Measurements from ENCODE around the gene CRIM1.
"Not testable (repeated sequence)": the region's sequence is repeated elsewhere in the genome, so short reads cannot be mapped to it uniquely, and the experiment has no call there.

CRIM1 gene

DNA sequence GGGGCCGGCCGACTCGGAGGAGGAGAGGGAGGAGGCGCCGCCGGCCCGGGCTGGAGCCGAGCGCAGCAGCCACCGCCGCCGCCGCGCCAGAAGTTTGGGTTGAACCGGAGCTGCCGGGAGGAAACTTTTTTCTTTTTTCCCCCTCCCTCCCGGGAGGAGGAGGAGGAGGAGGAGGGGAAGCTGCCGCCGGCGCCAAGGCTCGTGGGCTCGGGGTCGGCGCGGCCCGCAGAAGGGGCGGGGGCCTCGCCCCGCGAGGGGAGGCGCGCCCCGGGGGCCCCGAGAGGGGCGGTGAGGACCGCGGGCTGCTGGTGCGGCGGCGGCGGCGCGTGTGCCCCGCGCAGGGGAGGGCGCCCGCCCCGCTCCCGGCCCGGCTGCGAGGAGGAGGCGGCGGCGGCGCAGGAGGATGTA is 316 bp downstream of the CRIM1 start:
- no peak for DNase-seq

DNA sequence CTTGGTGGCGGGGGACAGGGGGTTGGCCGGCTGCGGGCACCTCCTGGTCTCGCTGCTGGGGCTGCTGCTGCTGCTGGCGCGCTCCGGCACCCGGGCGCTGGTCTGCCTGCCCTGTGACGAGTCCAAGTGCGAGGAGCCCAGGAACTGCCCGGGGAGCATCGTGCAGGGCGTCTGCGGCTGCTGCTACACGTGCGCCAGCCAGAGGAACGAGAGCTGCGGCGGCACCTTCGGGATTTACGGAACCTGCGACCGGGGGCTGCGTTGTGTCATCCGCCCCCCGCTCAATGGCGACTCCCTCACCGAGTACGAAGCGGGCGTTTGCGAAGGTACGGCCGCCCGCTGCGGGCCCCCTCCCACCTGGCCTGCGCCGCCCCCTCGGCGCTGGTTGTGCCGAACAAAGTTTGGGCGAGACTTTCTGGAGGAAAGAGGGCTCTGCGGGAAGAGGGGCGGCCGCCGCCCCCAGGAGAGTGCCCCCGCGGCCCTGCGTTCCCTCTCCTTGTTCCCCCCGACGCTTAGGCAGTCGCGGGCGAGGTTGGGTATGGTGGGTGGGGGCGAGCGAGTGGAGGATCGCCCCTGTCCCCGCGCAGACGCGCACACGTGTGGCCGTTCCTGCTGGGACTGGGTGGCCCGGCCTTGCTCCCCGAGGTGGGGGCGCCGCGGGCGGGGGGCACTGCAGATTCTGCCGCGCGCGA is 866 bp downstream of the CRIM1 start:
- DNase-seq = peak in 1 of 2 experiments; percentile 19

- DNase-seq = no peak
Observed at GRCh38 chr2:36356990-36357846, 1.6 kb downstream of the CRIM1 start.

GRCh38 chr2:36357847-36358659 is 2.5 kb downstream of the CRIM1 start:
- no peak for DNase-seq

DNA sequence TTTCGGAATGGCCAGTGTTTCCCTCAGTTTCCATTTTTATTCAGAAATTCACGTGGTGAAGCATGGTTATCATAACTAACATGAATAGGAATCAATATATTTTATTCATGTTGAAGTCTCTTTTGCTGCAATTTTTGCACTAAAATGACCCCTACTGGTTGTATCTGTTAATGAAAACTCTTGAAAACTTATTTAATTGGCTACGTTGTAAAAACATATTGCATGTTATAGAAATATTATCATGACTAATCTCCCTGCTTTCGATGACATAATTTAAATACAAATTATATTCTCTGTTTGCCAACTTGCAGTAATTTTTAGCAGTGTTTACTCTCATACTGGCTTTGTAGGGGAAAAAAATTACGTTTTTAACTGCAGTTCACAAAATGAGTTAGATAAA is 3.5 kb downstream of the CRIM1 start:
- no peak for DNase-seq

DNA sequence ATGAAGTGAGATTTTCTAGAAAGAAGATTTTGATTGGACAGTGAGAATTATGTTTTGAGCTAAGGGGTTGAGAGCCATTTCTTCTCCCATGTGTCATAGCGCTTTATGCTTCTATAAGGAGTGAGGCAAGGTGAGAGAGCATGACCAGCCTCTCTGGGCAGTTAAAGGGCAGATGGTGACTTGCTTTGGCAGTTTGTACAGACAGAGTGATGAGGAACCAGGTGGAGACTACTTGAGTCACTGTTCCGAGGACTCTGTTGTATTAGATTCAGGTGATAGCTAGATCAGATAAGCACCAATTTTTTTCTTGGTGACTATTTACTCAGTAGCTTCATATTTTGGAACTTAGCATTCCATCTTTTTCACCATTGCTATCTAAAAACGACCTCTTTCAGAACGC is 4.5 kb downstream of the CRIM1 start:
- no peak for DNase-seq

DNA sequence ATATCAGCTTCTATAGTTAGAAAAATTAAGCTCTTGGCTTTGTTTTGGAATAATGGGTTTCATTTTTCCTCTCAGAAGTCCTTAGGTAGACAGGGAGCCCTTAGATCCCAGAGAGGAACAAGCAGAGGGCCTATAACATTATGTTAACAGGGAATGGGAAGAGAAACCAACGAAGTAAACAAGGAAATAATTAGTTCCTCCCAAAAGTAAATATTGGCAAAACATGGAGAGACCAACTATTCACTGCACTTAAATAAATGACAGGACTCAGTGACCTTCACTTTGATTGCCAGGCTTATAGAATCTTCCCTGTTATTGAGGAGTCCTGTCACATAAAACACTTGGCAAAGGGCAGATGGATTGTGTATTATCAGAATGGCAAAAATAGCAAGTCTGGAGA is 5.3 kb downstream of the CRIM1 start:
- no peak for DNase-seq

GRCh38 chr2:36361396-36361795 is 5.8 kb downstream of the CRIM1 start:
- no peak for DNase-seq

- no peak for DNase-seq
Observed at GRCh38 chr2:36362291-36362690, 6.7 kb downstream of the CRIM1 start.

DNA sequence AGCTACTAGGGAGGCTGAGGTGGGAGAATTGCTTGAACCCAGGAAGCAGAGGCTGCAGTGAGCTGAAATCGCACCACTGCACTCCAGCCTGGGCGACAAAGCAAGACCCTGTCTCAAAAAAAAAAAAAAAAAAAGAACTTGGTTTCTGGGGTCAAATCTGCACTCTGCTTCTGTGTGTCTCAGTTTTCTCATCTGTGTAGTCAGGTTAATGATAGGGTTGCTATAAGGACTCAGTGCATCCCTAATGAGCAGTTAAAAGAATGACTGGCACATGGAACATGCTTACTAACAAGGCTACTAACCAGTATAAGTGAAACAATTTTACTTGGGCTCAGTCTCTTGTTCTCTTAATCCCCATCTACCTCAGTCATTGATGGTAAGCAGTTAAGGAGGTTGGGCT is 7.5 kb downstream of the CRIM1 start:
- DNase-seq = not testable (repeated sequence)

GRCh38 chr2:36366491-36367120 is 11.0 kb downstream of the CRIM1 start:
- DNase-seq = no peak

DNA sequence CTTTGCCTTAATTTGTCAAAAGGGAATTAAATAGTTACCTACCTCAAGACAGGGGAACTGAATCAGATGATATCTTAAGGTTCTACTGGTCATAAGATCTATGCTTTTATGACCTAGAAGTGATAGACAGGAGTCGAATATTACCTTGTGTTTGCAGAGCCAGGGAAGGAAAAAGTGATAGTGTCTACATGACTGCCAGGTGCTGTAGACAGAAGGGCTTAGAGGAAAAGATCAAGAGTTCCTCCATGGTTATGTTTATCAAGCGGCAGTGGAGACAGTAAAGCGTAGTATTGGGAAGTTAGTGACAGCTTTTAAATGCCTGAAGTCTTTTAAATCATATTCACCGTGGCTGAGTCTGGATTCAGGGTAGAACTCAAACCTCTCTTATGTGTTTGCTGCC is 11.9 kb downstream of the CRIM1 start:
- no peak for DNase-seq

DNA sequence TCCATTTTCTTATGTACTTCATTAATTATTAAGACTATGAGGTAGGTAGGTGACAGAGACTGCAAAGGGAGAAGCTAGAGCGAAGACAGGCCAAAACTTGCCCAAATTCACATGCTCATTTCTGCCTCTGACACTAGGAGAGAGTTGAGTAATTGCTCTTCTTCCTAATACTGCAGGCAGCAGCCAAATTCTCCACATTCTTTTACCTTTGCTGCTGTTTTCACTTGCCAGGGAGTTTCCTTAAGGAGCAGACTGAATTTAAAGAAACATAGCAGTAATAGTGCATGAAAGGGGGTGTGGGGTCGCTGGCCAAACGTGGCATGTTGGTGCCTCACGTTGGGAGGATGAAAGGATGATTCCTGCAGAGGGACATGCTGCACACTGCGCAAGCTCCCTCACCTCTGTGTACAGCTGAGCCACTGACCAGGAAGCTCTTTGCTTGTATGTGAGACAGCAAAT is 12.3 kb downstream of the CRIM1 start:
- no peak for DNase-seq

- DNase-seq = no peak
Observed at GRCh38 chr2:36368438-36368837, 12.9 kb downstream of the CRIM1 start.

DNA sequence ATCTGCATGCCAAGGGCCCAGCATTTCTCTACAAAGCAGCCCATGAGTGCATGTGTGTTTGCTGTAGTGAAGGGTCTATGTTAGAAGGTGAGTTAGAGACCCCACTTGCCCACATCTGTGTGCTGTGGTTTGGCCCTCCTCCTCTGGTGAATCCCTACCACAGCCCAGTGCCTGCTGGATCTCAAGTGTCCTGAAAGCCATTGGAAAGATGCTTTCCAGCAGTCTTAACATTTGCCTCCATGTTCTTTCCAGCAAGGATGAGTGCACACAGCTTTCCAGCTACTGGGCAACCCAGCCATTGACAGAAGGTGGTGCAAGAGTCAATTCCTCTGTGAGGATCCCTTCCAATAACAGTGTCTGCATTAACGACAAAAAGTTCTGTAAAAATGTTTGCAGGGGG is 13.6 kb downstream of the CRIM1 start:
- no peak for DNase-seq

DNA sequence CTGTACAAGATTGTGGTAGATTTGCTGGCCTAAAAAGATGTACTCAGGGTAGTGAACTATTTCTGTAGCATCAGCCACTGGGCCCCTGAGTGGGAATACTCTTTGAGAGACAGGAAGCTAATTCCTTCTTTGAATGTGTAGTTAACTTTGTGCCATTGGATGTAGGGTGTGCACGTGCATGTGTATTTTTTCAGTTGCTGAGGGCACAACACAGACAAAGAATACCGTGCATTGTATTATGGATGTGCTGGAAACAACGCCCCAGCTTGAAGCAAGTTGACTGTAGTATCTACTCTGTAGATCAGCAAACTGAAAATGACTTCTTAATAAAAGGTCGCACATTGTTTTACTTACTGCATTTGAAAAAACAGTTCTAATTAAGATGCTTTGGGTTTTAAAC is 14.1 kb downstream of the CRIM1 start:
- DNase-seq = no peak

DNA sequence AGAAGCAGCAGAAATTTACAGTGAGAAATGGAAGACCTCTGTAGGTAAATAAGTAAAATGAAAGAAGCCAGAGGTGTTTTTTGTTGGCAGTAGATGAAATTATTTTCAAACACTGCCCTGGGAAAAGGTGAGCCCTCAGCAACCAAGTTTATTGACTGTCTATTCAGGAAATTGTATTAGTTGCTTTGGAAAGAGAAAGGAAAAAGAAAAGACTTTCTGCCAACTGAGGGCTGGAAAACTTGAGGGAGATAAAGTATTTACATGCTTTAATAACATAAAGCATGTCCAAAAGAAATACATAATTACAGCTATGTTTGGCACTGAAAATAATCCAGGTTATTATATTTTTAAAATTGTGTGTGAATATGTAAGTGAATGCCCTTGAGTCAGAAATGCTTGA is 14.7 kb downstream of the CRIM1 start:
- no peak for DNase-seq

DNA sequence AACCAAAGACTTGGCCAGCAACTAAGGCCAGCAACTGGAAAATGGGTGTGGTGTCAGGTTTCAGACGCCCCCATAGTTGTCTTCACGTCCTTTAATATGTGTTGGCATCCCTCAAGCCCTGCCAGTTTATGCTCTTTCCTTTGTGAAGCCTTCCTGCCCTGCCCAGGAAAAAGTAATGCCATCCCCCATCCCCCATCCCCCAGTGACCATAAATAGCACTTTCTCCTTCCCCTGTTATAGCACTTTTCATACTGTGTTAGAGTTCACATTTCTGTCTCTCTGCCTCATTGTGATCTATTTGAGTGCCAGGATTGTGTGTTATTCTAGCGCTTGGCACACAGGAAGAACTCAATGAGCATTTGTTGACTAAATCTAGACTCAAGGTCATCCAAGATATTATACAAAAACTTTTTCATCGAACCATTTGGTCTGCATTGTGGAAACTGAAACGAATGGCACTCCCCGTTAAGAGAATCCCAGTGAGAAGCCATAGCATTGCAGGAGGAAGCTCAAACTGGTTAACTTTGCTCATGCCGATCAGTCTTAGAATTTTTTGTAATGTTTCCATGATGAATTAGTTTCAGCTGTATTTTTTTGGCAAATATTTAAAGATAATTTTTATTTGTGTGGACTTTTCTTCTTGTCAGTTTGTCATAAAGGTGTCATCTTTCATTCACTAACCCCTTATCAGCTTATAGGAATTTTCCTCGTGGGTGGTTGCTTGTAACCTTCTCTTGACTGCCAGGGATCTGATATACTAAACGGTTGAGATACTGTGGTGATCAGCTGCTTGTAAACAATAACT is 15.7 kb downstream of the CRIM1 start:
- no peak for DNase-seq

DNA sequence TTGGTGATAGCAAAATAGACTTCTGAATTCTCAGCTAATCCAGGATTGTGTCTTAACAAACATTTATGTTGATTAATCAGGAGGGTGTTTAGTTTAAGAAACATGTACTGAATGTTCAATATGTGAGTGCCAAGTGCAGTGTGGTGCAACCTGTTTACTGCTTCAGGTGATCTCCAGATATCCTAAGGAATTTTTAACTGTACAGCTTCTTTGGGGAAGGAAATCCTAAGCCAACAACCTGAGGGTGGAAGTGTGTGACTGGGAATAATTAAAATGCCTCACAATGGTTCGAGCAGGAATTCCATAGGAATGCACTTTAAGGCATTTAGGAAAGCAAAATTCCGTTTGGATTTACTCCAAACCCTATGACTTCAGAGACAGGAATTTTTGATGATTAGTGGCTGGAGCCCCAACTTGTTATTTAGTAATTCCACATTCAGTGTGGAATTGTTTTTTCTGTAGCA is 16.4 kb downstream of the CRIM1 start:
- DNase-seq = no peak

DNA sequence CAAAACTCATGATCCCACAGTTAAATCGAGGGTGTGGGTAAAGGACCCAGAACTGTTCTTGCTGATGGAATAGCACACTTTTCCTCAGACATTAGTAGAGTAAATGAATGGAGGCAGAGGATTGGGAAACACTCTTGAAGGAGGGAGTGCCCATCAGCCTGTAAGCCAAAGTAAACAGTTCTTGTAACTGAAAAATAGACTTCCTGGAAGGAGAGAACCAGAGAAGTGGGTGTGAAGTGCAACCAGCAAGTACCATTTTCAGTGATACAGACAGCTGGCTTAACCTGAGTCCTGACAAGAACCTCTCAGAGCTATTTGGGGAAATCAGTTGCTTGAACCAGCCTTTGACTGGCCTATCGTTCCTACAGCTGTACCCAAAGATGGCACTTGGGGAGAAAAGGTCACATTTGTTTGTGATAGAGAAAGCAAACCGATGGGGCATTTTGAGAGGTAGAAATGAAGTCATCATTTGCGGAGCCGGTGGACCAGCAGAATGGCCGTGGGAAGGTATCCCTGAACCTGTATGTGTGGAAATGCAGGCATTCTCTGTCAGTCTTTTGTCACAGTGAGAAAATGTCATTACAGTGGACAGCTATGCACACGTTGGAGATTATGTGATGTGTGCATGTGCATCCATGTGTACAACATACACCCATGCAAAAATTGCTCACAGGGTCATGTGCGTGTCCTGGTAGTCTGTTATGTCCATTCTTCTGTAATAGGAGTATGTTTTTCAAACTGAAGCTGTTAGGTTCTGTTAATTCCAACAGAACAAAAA is 17.8 kb downstream of the CRIM1 start:
- DNase-seq = no peak

DNA sequence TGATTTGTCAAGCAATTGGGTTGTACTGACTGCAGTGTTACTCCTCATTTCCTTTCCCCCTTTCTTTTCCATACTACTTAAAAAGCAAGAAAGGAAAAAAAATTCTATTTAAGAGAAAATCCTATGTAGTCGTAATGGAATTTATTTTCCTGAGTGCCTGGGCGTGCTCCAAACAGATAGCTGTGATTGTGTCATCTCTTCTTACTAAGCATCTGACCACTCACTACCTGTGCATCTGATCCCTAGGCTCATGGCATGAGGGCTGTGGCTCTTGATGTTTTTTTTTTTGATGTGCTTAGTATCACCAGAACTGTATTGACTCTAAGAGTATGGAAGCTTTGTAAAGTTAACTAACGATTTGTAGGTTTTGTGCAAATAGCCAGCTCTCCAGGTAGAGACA is 19.0 kb downstream of the CRIM1 start:
- DNase-seq = no peak

Measured in NCI-H2081 (cell line).